Gastroesophageal sphincter (tissue), 3 donors: ENCODE measurements around the gene FRG1.
"Not testable (repeated sequence)": the region's sequence is repeated elsewhere in the genome, so short reads cannot be mapped to it uniquely, and the experiment has no call there.

ENCODE experiments used
- POLR2A ChIP-seq, 2 donors: fragments of 450-650 bp; IDR thresholded peaks; one replicate each; pipeline ENCODE4 v1.6.1; 2017; ENCODE audit warnings: antibody characterized with exemption in 2 of 2, mild to moderate bottlenecking in 2 of 2, moderate library complexity in 1 of 2
- TF ChIP-seq, protein P1 (sequence below), 4 experiments: fragments of 200-600 bp in 2 of 4; fragments of 450-650 bp in 2 of 4; sonication (generic) in 1 of 4; IDR thresholded peaks; one replicate each; pipeline ENCODE4 v1.5.1; 2017 to 2019; ENCODE audit warnings: antibody characterized with exemption in 4 of 4, mild to moderate bottlenecking in 2 of 4, moderate library complexity in 2 of 4

DNA sequence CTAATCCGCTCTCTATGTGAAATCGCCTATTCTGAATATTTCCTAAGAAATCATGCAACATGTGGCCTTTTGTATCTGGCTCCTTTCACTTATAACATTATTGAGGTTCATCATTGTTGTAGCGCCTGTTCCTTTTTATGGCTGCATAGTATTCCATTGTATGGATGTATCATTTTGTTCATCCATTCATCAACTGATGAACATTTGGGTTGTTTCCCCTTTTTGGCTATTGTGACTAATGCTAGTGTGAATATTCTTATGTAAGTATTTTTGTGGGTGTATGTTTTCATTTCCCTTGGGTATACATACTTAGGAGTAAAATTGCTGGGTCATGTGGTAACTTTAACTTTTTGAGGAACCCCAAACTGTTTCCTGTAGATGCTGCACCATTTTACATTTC lies 1.7 kb downstream of the FRG1 start:
- not testable (repeated sequence) for TF ChIP-seq POLR2A (IDR thresholded peaks at IDR 0.05)
- TF ChIP-seq, protein P1, sequence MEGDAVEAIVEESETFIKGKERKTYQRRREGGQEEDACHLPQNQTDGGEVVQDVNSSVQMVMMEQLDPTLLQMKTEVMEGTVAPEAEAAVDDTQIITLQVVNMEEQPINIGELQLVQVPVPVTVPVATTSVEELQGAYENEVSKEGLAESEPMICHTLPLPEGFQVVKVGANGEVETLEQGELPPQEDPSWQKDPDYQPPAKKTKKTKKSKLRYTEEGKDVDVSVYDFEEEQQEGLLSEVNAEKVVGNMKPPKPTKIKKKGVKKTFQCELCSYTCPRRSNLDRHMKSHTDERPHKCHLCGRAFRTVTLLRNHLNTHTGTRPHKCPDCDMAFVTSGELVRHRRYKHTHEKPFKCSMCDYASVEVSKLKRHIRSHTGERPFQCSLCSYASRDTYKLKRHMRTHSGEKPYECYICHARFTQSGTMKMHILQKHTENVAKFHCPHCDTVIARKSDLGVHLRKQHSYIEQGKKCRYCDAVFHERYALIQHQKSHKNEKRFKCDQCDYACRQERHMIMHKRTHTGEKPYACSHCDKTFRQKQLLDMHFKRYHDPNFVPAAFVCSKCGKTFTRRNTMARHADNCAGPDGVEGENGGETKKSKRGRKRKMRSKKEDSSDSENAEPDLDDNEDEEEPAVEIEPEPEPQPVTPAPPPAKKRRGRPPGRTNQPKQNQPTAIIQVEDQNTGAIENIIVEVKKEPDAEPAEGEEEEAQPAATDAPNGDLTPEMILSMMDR (IDR thresholded peaks at IDR 0.05), result not testable (repeated sequence)
